IMR-90 (cell line): ENCODE results near the gene SUSD1.

Experiments used
- BHLHE40 ChIP-seq: fragments of 150-350 bp; IDR thresholded peaks from 2 replicates; pipeline ENCODE4 v1.6.1; 2016; ENCODE audit warnings: mild to moderate bottlenecking, low read depth, low read length
- CEBPB ChIP-seq: IDR thresholded peaks from 2 replicates; pipeline ENCODE4 v1.6.1; 2012; ENCODE audit warnings: low read depth, low read length, improper control_type of control experiment
- MAFK ChIP-seq: IDR thresholded peaks from 2 replicates; pipeline ENCODE4 v1.6.1; 2012; ENCODE audit warnings: low read depth, low read length, improper control_type of control experiment
- MAZ ChIP-seq: IDR thresholded peaks from 2 replicates; pipeline ENCODE4 v1.6.1; 2012; ENCODE audit warnings: low read depth, mild to moderate bottlenecking, low read length, improper control_type of control experiment, moderate library complexity, borderline replicate concordance
- POLR2A ChIP-seq: IDR thresholded peaks from 2 replicates; pipeline ENCODE4 v1.6.1; 2012; ENCODE audit warnings: mild to moderate bottlenecking, low read depth, low read length
- RAD21 ChIP-seq: IDR thresholded peaks from 2 replicates; pipeline ENCODE4 v1.6.1; 2012; ENCODE audit warnings: low read length, improper control_type of control experiment
- USF2 ChIP-seq: fragments of 150-350 bp; IDR thresholded peaks from 2 replicates; pipeline ENCODE4 v1.6.1; 2017; ENCODE audit warnings: mild to moderate bottlenecking, antibody characterized with exemption, low read length, low read depth
- TF ChIP-seq, protein P1 (sequence below): conservative IDR thresholded peaks from 2 replicates; pipeline ENCODE4 v1.5.1; 2012; ENCODE audit warnings: mild to moderate bottlenecking, low read depth, low read length, improper control_type of control experiment

DNA sequence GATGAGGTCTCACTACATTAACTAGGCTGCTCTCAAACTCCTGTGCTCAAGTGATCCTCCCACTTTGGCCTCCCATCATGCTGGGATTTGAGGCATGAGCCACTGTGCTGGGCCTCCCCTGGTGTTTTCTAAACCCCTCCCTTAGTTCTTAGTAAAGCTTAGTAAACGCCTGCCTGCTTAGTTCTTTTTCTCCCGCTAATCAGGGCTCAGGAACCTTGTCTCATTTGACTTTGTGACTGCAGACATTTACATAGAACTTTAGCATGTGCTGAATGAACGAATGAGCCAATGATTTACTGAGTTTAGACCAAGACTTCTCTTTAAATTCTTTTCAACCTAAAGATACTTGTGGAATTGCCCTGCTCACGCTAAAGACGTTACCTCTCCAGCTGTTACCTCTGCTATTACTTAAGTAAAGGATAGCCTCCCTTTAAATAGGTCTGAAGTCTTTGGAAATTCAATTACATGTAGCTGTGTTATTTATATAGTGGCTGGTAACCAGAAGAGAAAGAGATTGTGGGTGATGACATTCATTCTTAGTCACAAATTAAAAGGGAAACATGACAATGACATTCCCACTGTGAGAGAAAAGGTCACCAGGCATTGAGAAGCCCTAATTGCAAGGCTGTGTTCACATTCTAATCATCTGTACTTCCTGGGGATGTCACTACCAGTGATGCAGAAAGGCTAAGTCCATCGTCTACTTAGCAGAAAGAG, 18.6 kb upstream of the SUSD1 start:
- TF ChIP-seq USF2 (no peak), BHLHE40 (no peak), RAD21 (no peak), POLR2A (no peak), CEBPB (no peak), MAZ (no peak), MAFK (no peak)
- TF ChIP-seq, protein P1, sequence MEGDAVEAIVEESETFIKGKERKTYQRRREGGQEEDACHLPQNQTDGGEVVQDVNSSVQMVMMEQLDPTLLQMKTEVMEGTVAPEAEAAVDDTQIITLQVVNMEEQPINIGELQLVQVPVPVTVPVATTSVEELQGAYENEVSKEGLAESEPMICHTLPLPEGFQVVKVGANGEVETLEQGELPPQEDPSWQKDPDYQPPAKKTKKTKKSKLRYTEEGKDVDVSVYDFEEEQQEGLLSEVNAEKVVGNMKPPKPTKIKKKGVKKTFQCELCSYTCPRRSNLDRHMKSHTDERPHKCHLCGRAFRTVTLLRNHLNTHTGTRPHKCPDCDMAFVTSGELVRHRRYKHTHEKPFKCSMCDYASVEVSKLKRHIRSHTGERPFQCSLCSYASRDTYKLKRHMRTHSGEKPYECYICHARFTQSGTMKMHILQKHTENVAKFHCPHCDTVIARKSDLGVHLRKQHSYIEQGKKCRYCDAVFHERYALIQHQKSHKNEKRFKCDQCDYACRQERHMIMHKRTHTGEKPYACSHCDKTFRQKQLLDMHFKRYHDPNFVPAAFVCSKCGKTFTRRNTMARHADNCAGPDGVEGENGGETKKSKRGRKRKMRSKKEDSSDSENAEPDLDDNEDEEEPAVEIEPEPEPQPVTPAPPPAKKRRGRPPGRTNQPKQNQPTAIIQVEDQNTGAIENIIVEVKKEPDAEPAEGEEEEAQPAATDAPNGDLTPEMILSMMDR = no peak
